Psoas muscle (tissue), 8 donors: ENCODE data around the gene ARL5C. TPM values are rescaled to one million over a fixed set of nuclear protein-coding genes. Genes with fewer than 3 reads are reported as not detected.

ENCODE experiments used
- ATAC-seq, 4 donors: fragments of 200-7000 bp; cut with Tn5 transposase; one replicate each; pipeline ENCODE4 v1.9.1; 2020; ENCODE audit warnings: moderate library complexity in 3 of 4, mild to moderate bottlenecking in 2 of 4
- DNase-seq, 2 donors: peaks; one replicate each; pipeline ENCODE4 v3.0.0-alpha.2; 2020
- H3K27ac ChIP-seq: fragments of 200-600 bp; one replicate; pipeline ENCODE4 v1.8.0; 2022
- H3K27me3 ChIP-seq, 3 donors: fragments of 200-600 bp in 1 of 3; one replicate each; pipeline versions ENCODE4 v1.6.1 to v1.8.0; 2013 to 2022; ENCODE audit warnings: low read length in 2 of 3, mild to moderate bottlenecking in 2 of 3, moderate library complexity in 1 of 3; ENCODE audit not compliant: insufficient read depth in 3 of 3
- H3K36me3 ChIP-seq, 2 donors: fragments of 200-600 bp in 1 of 2; one replicate each; pipeline versions ENCODE4 v1.6.1 to v1.8.0; 2013 to 2022; ENCODE audit warnings: low read depth in 1 of 2, mild to moderate bottlenecking in 1 of 2, moderate library complexity in 1 of 2; ENCODE audit not compliant: insufficient read depth in 1 of 2
- H3K4me1 ChIP-seq: fragments of 200-600 bp; one replicate; pipeline ENCODE4 v1.8.0; 2022
- H3K4me3 ChIP-seq: fragments of 200-600 bp; one replicate; pipeline ENCODE4 v1.8.0; 2022; ENCODE audit warnings: mild to moderate bottlenecking
- H3K9me3 ChIP-seq: fragments of 200-600 bp; one replicate; pipeline ENCODE4 v1.8.0; 2022
- WGBS, 3 donors: extraction: QIAGEN DNeasy Blood & Tissue Kit; methylation state at CpG; one replicate each; pipeline versions ENCODE4 v1.1.6 to v1.1.7; 2013; 5-methylcytosine and 5-hydroxymethylcytosine counted together
- intact Hi-C, 2 donors: fragments of 100-400 bp; cut with DNase I; formaldehyde crosslinking; loops; one replicate each; pipeline versions ENCODE4 v1.11.0 to v1.14.2; 2022
- polyA plus RNA-seq, 3 donors: library from polyadenylated mRNA; stranded (reverse); fragments of 200-250 nt; gene quantifications; one replicate each; pipeline ENCODE4 v1.2.3, GENCODE V29; 2013
- total RNA-seq, 4 donors: library from RNA; stranded (reverse); fragmentation: NEBNext Ultra II Directional in 2 of 4; extraction: Animal tissue kit (Norgen Biotek cat#: 25700) in 2 of 4; gene quantifications; one replicate each; pipeline versions ENCODE4 v1.2.1 to v1.2.4, GENCODE V29; 2021 to 2023
- TF ChIP-seq, protein P1 (sequence below): fragments of 200-600 bp; IDR thresholded peaks from one replicate; pipeline ENCODE4 v1.8.0; 2022; ENCODE audit warnings: antibody characterized with exemption
- donor health status: healthy with polysubstance abuse.
- donor health status: DM: no; HTN: no; CAD: no; lungs with moderate emphysema.
- donor health status: Bipolar disorder and iron deficiency.
- donor health status: healthy.
- donor health status: DM: yes; HTN: yes; CAD: no.
- donor health status: DM: no; HTN: no; CAD: no.
- donor health status: DM: no; HTN: no; CAD: no.
- donor health status: DM: yes; HTN: yes; CAD: no.

The ARL5C gene
- total and polyA plus RNA-seq, 7 donors = 0.15 to 1.0 (median 0.15) TPM; not detected in 4

DNA sequence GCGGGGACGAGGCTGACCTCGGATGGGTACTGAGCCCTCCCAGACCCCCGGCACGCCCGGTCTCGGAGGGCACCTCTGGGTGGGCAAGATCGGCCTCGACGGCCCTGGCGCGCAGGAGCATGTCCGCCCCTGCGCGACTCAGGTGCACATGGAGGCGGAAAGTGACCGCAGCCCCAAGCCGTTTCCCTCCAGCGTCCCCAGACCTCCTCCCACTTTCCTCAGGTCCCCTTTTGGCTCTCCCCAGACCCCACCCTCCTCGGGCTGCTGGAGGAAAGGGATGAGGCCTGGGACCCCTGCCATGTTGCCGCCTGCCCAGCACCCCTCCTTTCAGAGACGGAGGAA is 44.1 kb upstream of the ARL5C start:
- Histone ChIP-seq H3K27ac (peak overlapping the region; percentile 80), H3K36me3 (peaks cover 1 to 3% of the 10 kb centered on the region in 2 donors), H3K9me3 (no peaks in the 10 kb centered on the region), H3K4me3 (peak overlapping the region; percentile 65), H3K4me1 (peaks cover 21% of the 10 kb centered on the region), H3K27me3 (no peaks in the 10 kb centered on the region)
- intact Hi-C loops = loop anchor here in 1 of 2 donors (10.0 kb wide), 1 partner anchor 135 kb away; no protein-coding TSS in a partner anchor
- ATAC-seq = peak in 1 of 4 donors; percentile 5
- TF ChIP-seq, protein P1, sequence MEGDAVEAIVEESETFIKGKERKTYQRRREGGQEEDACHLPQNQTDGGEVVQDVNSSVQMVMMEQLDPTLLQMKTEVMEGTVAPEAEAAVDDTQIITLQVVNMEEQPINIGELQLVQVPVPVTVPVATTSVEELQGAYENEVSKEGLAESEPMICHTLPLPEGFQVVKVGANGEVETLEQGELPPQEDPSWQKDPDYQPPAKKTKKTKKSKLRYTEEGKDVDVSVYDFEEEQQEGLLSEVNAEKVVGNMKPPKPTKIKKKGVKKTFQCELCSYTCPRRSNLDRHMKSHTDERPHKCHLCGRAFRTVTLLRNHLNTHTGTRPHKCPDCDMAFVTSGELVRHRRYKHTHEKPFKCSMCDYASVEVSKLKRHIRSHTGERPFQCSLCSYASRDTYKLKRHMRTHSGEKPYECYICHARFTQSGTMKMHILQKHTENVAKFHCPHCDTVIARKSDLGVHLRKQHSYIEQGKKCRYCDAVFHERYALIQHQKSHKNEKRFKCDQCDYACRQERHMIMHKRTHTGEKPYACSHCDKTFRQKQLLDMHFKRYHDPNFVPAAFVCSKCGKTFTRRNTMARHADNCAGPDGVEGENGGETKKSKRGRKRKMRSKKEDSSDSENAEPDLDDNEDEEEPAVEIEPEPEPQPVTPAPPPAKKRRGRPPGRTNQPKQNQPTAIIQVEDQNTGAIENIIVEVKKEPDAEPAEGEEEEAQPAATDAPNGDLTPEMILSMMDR = no peak
- WGBS, 3 donors = 27 to 31% (median 30%) methylated on average over 22 of the region's 22 CpGs
- DNase-seq = no peak

DNA sequence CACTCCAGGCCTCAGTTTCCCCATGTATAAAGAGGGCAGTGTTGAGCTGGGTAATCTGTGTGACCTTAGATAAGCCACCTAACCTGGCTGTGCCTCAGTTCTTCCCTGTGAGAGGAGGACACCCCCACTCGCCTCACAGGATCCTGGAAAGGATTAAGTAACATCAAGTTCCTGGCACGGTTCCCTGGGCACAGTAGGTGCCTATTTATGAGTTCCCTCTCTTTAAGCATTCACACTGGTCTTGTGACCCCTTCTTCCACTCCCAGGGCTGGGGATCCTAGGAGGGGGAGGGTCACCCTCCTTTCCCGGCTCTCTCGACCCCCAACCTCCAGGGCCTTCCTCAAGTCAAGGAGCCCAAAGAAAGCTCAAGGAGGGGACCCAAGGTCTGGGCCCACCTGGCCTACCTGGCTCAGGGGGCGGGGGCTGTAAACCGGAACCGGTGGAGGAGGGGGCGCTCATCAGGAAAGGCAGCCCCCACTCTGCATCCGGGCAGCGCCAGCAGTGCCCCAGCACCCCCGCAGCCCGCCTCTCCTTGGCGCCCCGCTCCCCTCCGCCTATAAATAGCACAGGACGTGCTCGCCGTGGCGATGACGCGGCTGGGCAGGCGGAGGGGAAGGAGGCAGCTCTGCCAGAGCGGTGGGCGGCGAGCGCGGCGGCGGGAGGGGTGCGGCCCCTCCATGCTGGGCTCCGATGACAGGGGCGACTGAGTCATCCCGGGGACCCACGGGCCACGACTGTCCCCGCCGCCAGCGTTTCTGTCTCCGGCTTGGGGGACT is 43.5 kb upstream of the ARL5C start:
- TF ChIP-seq, protein P1 = no peak
- intact Hi-C loops = loop anchor here (5.0 to 10.0 kb wide), 2 partner anchors 33 to 135 kb away; no protein-coding TSS in a partner anchor
- H3K27ac ChIP-seq = peak overlapping the region; percentile 80
- 2% methylated on average over 27 to 39 of the region's 39 CpGs for WGBS, 3 donors
- H3K4me3 ChIP-seq = peak overlapping the region; percentile 65
- peak; percentile 76 to 87 (median 80) for ATAC-seq
- peaks cover 21% of the 10 kb centered on the region for H3K4me1 ChIP-seq
- H3K27me3 ChIP-seq = no peaks in the 10 kb centered on the region
- H3K36me3 ChIP-seq = peaks cover 5 to 9% of the 10 kb centered on the region in 2 donors
- no peaks in the 10 kb centered on the region for H3K9me3 ChIP-seq
- DNase-seq = peak; percentile 85 to 93

DNA sequence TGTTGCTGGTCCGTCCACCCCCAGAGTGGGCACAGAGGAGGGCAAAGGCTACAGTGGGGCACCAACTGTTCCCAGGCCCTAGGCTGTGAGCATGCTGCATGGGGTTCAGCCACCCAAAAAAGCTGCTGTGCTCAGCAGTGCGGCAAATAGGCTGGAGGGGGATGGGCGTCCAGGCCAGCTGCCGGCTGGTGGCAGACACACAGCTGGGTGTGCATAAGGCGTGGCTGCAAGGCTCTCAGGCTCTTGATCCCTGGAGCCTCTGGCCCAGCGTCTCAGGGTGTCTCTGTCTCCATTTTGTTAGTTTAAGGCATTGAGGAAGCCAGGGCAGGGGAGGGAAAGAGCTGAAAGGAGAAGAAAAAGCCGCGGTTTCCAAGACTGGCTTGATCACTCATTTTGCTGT is 42.9 kb upstream of the ARL5C start:
- Histone ChIP-seq H3K4me1 (peaks cover 21% of the 10 kb centered on the region), H3K27ac (peak overlapping the region; percentile 80), H3K36me3 (peaks cover 9 to 15% of the 10 kb centered on the region in 2 donors), H3K27me3 (no peaks in the 10 kb centered on the region), H3K4me3 (peak overlapping the region; percentile 65), H3K9me3 (no peaks in the 10 kb centered on the region)
- intact Hi-C loops = loop anchor here (1.0 to 5.0 kb wide), 2 partner anchors 33 to 35 kb away; no protein-coding TSS in a partner anchor
- TF ChIP-seq, protein P1 = no peak
- ATAC-seq = peak; percentile 11 to 69 (median 47)
- peak in 1 of 2 donors; percentile 74 for DNase-seq
- WGBS, 3 donors = 41 to 58% (median 45%) methylated on average over 8 of the region's 8 CpGs

DNA sequence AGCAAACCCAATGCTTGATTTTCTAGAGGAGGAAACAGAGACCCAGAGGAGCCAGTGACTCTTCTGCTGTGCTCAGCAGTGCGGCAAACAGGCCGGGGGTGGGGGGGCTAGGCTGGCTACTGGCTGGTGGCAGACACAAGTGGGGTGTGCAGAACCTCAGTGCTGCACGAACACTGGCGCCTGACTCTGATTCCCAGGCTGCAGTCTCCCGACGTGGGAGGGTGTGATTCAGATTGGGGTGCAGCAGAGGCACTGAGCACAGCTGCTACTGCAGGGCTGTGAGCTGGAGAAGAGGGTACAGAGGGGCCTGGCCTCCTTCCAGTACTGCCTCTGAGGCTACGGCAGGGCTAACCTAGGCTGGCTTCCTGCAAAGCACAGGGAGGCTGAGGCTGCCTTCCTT is 42.2 kb upstream of the ARL5C start:
- WGBS, 3 donors = 63 to 70% (median 63%) methylated on average over 7 of the region's 7 CpGs
- Histone ChIP-seq H3K9me3 (no peaks in the 10 kb centered on the region), H3K4me3 (no peak overlapping the region), H3K27me3 (no peaks in the 10 kb centered on the region), H3K27ac (peak overlapping the region; percentile 80), H3K4me1 (peaks cover 21% of the 10 kb centered on the region), H3K36me3 (peaks cover 11 to 22% of the 10 kb centered on the region in 2 donors)
- ATAC-seq = no peak
- no peak for DNase-seq
- TF ChIP-seq, protein P1 = no peak
- intact Hi-C loops = loop anchor here (1.0 to 5.0 kb wide), 2 partner anchors 34 to 36 kb away; no protein-coding TSS in a partner anchor
